Measurements from ENCODE around the gene IFNK.

GRCh38 chr9:27565696-27566095 is 41.6 kb downstream of the IFNK start:
- TF ChIP-seq, protein P1, sequence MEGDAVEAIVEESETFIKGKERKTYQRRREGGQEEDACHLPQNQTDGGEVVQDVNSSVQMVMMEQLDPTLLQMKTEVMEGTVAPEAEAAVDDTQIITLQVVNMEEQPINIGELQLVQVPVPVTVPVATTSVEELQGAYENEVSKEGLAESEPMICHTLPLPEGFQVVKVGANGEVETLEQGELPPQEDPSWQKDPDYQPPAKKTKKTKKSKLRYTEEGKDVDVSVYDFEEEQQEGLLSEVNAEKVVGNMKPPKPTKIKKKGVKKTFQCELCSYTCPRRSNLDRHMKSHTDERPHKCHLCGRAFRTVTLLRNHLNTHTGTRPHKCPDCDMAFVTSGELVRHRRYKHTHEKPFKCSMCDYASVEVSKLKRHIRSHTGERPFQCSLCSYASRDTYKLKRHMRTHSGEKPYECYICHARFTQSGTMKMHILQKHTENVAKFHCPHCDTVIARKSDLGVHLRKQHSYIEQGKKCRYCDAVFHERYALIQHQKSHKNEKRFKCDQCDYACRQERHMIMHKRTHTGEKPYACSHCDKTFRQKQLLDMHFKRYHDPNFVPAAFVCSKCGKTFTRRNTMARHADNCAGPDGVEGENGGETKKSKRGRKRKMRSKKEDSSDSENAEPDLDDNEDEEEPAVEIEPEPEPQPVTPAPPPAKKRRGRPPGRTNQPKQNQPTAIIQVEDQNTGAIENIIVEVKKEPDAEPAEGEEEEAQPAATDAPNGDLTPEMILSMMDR (IDR thresholded peaks at IDR 0.05; ENCODE audit: low read depth, low read length, poor library complexity, severe bottlenecking): no peak
- TF ChIP-seq EZH2phosphoT487 (IDR thresholded peaks at IDR 0.05; ENCODE audit: borderline replicate concordance, low read length): no peak

Data from DOHH2 (cell line).